HG02759 (cell line): ENCODE measurements around the gene MCC.

Experiments
- ATAC-seq: cut with Tn5 transposase; IDR thresholded peaks from one replicate; pipeline ENCODE4 v1.9.1; 2021; ENCODE audit warnings: mild to moderate bottlenecking, moderate library complexity; ENCODE audit not compliant: unreplicated experiment

Gene MCC

DNA sequence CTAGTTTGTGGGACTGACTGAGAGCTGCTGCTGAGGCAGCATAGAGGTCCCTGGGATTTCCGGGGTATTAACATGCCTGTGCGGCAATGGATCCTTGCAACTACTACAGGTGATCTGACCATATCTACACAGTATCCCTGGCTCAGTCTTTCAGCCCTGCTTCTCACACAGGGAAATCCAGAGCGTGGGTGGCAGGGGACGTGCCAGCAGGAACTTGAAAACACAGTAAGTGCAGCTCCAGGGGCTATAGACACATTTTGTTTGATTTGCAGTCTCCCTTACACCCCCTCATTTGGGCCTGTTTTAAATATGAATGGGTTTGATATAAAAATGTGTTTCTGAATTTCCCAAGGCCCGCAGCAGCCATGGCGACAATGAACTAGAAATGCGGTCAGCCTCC, 302.2 kb downstream of the MCC start:
- ATAC-seq: no peak

DNA sequence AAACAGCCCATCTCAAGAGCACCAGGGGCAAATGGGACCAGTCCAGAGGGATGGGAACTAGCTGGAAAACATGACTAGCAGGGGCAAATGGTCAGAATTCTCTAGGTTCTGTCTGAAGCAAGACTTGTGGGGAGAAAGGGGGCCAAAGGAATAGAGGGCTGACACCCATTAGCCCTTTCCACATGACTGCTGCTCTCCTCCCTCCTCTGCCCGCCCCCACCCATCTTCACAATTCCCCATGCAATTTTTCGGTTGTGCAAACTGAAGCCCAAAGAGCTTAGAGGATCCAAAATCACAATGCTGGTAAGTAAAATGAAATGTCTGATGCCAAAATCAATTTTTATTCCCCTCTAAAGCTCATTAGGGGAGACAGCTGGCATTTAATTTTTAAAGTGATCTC, 304.6 kb downstream of the MCC start:
- ATAC-seq: no peak

DNA sequence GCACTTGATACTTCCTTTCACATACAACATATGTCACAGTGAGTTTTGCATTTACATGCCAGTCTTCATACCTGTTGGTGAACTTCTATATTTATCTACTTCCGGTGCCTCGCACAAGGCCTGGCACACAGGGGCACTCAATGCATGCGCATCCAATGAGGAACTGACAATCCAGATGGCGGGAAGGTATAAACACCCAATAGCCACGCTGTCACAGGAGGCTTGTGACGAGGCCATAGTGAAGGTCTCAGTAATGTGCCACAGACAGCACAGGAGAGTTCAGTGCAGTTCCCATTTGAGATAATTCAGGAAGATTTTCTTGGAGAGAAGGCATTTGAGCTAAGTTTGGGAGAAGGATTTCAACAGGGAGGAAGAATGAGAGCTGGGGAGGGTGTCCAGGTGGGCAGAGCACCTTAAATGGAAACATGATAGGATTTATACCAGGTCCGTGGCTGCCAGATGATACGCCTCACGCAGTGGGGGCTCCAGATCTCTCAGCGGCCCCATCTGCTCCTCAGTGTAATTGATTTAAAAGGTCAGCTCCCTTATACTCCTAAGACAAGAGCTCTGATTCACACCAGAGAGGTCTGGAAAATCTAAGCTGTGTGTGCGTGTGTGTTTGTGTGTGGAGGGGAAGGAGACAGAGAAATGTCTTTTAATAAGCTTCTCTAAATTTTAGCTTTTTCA, 305.5 kb downstream of the MCC start:
- no peak for ATAC-seq

DNA sequence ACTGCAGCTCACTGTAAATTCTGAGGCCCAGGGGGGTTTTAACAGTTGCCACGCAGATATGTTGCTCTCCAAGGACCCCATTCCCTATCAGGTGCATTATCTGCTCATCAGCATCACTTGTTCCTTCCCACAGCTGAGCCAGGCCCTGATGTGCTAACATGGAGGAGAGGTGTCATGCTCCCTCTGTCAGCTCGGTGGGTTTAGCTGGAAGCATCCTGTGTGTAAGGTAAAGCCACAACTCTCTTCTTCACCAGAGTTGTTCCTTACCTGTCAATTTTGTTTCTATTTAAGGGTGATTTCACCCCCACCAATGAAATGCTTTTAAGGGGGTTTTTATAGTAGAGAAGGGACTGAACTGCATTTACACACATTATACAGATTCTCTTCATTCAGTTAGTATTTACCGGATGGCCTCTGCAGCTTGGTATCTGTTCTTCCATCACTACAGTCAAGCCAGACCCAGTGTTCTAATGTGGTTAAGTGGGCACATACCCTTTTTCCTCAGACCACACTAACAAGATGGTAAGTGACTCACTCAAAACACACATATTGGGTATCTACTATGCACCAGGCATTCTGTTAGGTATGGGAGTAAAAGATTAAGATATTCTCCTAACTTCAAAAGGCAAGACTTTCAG, 306.3 kb downstream of the MCC start:
- no peak for ATAC-seq

DNA sequence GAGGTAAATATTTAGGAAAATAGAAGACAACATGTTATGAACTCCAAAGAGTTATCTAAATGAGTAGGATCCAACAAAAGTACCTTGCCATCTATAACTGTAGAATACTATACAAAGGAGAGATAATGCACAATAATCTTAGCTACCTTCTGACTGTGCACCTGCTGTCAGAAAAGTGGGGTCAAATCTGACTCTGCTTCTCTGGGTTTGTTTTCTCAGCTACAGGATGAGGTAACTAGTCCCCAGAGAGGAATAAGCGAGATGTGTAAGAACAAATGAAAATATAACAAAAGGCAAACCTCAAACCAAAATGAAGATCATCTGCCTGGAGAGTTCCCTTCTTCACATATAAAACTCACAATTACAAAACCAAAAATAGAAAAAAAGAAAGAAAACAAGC, 306.8 kb downstream of the MCC start:
- ATAC-seq: no peak

DNA sequence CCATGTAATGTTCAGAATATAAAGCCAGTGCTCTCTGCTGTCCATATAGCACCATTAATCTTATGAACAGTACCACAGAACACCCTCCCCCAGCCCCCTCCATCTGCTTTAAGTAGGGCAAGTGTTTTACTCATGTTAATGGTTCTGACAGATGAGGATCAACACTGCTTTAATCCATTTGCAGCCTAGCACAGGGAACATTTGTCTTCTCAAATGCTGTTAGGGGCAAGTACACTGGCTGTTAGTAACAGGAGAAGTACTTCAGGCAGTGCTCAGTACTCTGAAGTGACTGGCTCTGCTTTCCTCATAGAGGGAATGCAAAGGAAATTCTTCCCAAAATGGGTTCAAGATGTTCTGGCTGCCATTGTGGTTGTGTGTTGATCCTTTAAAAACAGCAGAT, 309.1 kb downstream of the MCC start:
- ATAC-seq: no peak

DNA sequence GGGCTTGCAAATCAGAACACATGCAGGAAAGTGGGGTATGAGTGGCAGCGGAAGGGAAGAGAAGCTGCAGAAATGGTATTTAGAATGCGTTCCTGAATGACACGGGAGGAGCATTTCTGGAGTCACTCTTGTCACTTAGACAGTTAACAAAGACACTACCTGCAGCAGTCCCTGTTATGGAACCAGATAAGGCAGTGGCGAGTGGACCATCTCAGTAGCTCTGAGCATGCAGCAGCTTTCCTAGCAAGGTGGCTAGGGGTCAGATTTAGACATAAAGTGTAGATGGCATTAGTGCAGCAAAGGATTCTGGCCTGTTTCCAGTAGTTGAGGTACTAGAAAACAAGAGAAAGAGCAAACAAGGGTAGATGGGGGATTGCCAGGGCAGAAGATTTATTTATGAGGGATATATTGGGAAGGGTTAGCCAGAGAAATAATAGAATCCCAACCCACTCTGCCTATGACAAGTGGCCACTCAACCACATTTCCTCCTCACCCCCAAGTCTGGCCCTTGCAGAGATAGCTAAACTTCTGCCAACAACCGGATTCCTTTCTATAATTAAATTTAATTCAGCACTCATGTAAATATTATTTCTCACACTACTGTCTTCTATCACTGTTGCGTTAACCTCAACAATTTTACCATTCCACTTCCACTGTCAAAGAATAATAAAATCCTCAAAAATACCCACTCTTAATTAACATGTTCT, 310.0 kb downstream of the MCC start:
- ATAC-seq: no peak

DNA sequence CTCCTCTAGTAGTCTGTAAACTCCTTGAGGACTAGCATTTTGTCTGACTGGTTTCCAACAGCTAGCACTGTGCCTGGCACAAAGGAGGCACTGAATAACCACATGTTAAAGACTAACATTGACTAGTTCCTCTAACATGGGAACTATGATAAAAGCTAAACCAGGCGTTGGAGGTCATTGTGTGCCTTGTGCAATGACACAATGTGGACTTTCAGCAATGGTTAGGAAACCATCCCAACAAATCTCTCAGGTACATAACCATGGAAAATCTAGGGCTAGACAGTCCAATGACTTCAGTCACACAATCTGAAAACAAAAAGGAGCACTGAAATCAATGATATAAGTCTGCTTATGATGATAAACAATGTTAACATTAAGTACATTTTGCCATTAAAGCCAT, 311.0 kb downstream of the MCC start:
- ATAC-seq: no peak

DNA sequence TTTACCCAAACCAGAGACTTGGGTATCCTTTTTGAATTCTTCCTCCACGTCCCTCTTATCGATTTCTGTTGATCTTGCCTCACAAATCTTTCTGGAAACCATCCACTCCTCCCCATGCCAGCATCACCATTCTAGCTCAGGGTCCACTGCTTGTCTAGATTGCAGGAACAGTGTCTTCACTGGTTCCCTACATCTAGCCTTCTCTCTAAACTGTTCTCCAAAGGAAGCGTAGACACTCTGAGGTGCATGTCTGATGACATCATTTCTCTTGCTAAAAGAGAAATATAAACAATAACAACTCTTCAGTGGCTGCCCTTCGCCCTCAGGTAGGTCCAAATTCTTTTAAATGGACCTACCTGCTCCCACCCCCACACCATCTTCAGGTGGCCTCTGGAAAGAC, 311.5 kb downstream of the MCC start:
- no peak for ATAC-seq

DNA sequence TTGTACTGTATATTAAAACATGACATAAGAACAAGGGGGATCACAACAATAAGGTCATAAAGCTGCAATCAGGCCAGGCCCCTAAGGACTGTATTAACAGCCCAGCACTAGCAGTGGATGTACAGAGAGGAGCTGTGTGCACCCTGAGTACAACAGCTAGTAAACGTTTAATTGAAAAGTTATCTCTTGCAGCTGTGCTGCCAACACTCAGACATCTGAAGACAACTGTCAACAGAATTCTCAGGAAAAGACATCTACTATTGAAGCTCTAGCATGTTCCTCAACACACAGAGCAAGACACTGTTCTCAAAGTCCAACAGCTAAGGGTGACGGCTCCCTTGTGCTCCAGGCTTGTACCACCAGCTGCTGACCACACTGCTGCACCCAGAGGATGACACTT, 312.1 kb downstream of the MCC start:
- ATAC-seq: no peak

DNA sequence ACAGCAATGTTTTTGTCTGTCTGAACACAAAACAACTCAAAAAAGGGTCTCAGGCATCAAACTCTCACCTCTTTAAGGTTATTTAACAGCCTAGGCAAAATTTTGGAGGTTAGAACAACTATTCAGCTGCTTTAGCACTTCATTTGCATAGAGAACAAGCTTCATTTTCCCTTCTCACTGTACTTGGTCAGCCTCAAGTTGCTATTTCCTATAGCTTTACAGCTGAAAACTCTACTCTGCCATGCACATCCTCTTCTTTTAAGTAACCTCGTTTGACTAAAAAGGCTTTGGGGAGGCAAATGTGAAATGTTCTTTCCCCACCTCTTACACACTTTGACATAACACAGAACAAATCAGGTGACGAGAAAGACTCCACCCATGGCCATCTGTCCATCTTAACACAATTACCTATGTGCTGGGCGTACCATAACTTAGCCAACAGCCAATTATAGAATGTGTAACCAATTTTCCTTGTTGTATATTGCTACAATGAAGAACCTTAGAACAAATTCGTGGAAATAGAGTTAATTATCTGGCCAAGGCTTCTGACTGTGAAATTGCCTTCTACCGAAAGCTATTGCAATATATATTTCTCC, 315.9 kb downstream of the MCC start:
- ATAC-seq: peak; percentile 81

DNA sequence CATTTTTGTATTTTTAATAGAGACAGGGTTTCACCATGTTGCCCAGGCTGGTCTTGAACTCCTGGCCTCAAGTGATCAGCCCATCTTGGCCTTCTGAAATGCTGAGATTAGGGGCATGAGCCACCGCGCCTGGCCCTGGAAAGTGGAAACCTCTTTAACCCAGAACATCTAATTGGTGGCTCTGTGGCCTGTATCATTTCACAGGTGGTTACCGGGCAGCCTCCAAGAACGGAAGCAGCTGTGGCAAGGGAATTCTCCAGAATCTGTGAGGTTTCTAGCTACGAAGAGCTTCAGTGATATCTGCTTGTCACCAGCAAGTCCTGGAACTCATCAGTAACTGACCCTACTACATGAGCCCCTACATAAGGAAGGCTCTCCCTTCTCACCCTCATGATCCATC, 316.7 kb downstream of the MCC start:
- no peak for ATAC-seq

DNA sequence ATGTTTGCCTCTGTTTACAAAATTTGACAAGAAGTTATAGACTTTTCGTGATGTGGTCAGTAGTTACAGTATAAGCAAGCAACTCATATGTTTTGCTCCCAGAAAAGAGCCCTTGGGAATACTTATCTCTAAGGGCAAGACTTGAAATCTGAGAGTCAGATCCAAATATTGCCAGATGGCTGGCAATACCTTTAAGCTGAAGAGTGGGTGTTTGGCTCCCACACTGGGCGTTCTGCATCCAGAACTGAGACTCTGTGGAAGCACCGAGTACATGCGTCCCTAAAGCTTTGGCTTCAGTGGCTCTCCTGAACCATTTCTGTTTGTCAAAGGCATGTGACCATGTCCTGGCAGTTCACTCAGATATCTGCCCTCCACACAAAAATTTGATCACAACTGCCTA, 317.5 kb downstream of the MCC start:
- no peak for ATAC-seq

DNA sequence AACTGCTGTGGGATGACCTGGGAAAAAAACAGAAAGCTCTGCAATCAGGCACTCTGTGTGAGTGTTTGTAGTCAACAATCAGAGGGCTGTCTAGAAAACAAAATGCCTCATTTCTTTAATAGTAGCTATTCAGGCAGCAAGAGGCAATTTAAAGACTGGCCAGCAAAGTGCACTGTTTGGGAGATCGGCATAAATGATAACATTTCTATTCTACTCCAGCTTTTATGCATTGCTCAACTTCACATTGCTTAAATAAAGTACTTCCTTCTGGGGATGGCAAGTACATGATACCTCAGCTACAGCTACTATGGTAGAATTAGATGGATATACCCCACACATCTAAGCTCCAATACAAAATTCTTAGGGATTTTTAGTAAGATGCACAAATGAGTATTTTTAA, 318.5 kb downstream of the MCC start:
- no peak for ATAC-seq

DNA sequence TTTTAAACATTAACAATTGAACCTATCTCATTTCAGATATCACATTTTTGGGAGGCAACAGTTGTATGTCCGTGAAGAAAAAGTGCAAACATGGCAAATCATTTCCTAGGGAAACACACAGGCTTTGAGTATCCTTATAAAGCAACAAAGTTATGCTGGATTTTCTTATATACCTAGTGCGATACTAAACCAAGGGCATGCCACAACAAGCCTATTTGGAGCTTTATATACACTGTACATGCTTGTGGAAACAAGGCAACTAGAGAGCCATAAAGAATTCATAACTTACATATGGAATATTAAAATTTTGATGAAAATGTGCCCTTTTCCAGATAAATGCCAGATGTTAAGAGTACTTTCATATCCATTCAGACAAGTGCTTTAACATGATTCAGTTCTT, 320.3 kb downstream of the MCC start:
- no peak for ATAC-seq

DNA sequence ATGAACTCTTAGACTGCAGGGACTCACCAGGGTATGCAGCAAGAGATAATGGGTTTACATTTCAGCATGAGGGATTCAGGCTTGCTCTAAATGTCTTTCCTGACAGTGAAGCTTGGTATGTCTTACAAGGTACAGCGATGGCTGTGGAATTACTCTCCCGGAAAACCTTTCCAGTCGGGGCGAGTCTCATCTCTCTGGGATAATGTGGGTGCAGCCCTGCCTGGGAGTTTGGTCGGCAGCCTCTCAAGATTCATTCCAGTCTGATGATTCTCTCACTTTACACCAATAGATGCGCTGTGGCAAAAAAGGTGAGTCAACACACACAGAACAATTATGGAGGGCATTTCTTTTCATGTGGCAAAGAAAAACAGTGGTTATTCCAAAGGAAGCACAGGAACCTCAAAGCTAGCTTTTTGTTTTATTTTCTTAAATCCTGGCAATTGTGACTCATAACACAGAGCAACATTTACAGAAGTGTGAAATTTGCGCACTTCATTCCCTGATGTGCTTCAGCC, 321.3 kb downstream of the MCC start:
- ATAC-seq: no peak

DNA sequence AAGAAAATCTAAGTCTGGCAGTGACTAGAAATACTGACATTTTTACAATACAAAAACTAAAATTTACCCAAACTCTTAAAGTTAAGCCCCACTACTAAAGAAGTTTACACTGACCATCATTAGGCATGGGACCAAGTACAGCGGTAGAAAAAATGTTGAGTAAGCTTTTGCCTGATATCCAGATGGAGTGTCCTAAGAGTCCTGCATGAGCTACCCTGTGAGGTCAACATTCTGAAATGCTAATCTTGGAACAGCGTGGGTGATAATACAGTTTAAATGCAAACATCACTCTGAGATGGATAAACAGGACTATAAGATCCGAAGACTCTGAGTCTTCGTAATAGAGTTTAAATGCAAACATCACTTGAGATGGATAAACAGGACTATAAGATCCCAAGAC, 322.0 kb downstream of the MCC start:
- no peak for ATAC-seq

DNA sequence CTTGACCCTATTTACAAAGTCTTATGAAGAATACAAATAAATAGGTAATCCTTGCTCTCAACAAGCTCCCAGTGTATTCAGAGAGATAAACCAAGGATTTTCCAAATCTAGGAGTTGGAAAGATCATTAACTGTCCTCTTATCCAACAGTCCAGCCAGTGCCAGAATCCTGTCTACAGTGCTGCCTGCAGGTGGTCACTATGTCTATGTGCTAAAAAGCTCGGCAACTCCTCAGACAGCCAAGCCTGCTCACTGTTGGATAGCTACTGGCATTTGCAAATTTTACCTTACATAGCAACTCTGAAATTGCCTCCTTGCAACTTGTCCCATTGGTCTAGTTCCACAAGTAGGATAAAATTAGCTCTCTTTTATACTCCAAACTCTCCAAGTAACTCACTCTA, 324.2 kb downstream of the MCC start:
- no peak for ATAC-seq

DNA sequence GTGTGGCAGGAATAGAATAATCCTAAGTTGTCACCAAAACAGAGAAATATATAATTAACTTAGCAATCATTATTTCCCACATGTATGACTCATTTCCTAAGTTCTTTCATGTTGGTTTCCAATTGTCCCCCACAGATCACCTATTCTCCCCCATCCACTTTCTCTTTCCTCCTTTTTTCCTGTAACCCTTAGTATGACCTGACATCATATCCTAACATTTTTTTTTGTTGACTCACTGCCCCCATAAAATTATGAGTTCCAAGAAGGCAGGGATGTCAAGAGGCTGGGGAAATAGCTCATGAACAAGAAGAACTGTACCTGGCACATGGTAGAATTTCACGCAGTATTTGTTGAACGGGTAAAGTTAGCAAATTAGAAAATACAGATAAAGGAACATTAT, 324.9 kb downstream of the MCC start:
- ATAC-seq: no peak

DNA sequence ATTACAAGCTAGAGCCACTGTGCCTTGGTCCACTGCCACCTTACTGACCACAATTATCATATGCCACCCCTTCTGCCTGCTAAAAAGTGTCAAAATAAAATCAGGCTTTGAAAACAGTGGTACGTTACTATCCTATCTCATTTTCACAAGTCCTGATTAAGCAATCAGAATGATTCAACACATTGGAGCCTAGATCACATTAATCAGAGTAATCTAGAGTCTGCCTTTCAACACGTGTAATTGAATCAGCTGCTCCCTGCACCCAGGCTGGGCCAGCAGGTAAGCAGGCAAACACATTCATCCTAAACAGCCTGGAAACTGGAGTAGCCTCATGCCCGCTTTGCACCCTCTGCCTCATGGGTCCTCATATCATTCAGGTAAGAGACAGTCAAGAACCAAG, 325.5 kb downstream of the MCC start:
- ATAC-seq: no peak

DNA sequence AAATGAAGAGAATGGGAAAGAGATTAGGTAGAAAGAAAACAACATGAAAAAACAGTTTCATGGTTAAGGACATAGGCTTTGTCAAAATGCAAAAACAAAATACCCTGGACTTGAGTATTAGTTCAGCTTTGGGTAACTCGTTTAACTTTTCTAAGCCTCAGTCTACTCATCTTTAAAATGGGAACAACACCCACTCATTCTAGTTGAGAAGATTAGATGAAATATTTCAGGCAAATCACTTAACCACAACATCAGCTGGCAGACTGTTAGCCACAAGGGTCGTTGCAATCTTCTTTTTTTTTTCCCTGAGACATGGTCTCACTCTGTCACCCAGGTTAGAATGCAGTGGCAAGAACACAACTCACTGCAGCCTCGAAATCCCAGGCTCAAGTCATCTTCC, 326.0 kb downstream of the MCC start:
- ATAC-seq: no peak

DNA sequence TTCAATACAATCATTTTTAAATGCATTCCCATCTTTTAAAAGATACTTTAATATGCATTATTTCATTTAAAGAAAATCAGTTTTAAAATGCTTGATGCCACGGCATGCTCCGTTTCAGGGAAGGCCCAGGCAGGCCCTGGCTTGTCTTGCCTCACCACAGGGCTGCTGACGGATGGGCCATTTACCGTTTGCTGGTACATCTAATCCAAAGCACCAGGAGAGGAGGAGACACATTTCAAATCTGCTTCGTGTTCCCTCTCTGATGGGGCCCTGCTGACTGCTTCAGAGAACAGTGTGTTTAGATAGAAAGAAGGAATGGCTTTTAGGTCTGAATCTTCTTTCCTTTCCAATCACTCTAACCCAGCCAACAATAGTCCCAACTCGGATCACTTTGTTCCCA, 326.4 kb downstream of the MCC start:
- ATAC-seq: no peak
